ENCODE results near the gene NCAM2. TPM values are rescaled to one million over a fixed set of nuclear protein-coding genes. Genes with fewer than 3 reads are reported as not detected.

NCAM2 gene
- total RNA-seq, 1 donor from 2014 or later = 4.3 TPM

DNA sequence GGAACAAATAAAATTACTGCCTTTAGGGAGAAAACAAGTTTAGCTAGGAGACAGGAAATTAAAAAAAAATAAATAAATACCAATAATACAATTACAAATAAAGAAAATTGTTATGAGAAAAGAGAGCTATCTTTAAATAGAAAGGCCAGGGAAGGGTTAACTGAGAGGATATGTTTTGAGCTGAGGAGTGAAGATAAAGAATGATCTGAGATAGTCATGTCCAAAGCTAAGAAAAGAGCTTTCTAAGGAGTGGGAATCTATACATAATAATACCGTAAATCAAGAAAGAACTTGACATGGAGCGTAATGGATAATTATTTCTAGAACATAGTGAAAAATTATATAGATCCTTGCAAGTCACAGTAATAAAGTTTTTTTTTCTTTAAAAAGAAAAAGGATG lies 176.5 kb downstream of the NCAM2 start:
- TF ChIP-seq, protein P1, sequence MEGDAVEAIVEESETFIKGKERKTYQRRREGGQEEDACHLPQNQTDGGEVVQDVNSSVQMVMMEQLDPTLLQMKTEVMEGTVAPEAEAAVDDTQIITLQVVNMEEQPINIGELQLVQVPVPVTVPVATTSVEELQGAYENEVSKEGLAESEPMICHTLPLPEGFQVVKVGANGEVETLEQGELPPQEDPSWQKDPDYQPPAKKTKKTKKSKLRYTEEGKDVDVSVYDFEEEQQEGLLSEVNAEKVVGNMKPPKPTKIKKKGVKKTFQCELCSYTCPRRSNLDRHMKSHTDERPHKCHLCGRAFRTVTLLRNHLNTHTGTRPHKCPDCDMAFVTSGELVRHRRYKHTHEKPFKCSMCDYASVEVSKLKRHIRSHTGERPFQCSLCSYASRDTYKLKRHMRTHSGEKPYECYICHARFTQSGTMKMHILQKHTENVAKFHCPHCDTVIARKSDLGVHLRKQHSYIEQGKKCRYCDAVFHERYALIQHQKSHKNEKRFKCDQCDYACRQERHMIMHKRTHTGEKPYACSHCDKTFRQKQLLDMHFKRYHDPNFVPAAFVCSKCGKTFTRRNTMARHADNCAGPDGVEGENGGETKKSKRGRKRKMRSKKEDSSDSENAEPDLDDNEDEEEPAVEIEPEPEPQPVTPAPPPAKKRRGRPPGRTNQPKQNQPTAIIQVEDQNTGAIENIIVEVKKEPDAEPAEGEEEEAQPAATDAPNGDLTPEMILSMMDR (IDR thresholded peaks at IDR 0.05; ENCODE audit: partially characterized antibody, unreplicated experiment) = no peak
- Mint-ChIP-seq H3K4me3 (ENCODE audit: unreplicated experiment) (no peak overlapping the region), H3K36me3 (ENCODE audit: unreplicated experiment) (no peaks in the 10 kb centered on the region), H3K27me3 (ENCODE audit: unreplicated experiment) (no peaks in the 10 kb centered on the region), H3K9me3 (ENCODE audit: unreplicated experiment) (no peaks in the 10 kb centered on the region), H3K4me1 (ENCODE audit: low read depth, unreplicated experiment) (peaks cover 5% of the 10 kb centered on the region), H3K27ac (ENCODE audit: unreplicated experiment) (no peak overlapping the region)
- DNase-seq = no peak

DNA sequence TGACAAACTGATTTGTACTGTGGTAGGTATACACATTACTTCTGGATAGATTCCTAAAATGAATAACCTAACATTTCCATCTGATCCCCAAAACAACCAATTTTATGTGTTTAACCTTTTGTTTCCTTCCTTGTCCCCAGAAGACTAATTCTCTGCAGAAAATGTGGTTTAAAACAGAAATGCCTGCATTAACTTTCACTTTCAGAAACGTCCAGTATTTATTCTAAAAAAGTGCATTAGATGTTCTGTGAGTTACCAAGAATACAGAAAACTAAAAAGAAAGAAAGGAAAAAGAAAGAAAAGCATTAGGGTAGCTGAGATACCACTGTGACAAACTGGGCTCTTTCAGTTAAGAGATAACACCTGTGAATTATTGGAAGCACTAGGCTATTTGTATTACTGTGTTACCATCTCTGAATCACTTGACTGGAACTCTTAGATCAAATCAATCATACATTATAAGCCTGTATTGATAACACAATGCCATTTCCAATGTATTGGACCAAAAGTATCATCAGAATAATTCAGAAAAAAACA lies 177.7 kb downstream of the NCAM2 start:
- no peaks in the 10 kb centered on the region for H3K36me3 Mint-ChIP-seq (ENCODE audit: unreplicated experiment)
- H3K27ac Mint-ChIP-seq (ENCODE audit: unreplicated experiment) = no peak overlapping the region
- no peaks in the 10 kb centered on the region for H3K27me3 Mint-ChIP-seq (ENCODE audit: unreplicated experiment)
- H3K9me3 Mint-ChIP-seq (ENCODE audit: unreplicated experiment) = no peaks in the 10 kb centered on the region
- DNase-seq = no peak
- TF ChIP-seq, protein P1 (IDR thresholded peaks at IDR 0.05; ENCODE audit: partially characterized antibody, unreplicated experiment) = no peak
- H3K4me3 Mint-ChIP-seq (ENCODE audit: unreplicated experiment) = no peak overlapping the region
- H3K4me1 Mint-ChIP-seq (ENCODE audit: low read depth, unreplicated experiment) = peaks cover 5% of the 10 kb centered on the region

DNA sequence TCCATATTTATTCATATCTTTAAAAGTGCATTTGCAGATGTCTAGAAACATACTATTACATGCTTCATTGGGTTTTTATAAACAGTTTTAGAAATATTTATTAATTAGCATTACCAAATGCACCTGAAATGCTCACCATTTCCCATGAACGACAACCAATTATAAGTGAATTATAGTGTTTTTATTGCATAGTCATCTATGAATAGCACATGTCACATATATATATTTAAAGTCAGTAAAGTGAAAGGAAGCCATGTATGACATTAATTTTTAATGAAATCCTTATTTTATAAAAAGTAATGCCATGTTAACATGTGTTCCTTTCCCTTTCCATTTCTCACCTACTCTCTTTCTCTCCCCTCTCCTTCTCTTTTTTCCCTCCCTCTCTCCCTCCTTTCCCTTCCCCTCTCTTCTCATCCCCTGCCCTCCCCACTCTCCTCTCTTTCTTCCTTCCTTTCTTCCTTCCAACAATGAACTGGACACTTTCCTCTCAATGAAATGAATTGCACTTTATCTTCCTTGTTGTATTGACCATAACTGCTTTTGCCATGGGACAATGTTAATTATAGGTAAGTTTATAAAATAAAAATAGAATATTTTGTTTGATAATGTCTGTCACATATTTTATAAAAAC lies 179.3 kb downstream of the NCAM2 start:
- Mint-ChIP-seq H3K27ac (ENCODE audit: unreplicated experiment) (no peak overlapping the region), H3K27me3 (ENCODE audit: unreplicated experiment) (no peaks in the 10 kb centered on the region), H3K36me3 (ENCODE audit: unreplicated experiment) (no peaks in the 10 kb centered on the region), H3K4me1 (ENCODE audit: low read depth, unreplicated experiment) (peaks cover 5% of the 10 kb centered on the region), H3K4me3 (ENCODE audit: unreplicated experiment) (no peak overlapping the region), H3K9me3 (ENCODE audit: unreplicated experiment) (no peaks in the 10 kb centered on the region)
- DNase-seq = no peak
- TF ChIP-seq, protein P1 (IDR thresholded peaks at IDR 0.05; ENCODE audit: partially characterized antibody, unreplicated experiment) = no peak

DNA sequence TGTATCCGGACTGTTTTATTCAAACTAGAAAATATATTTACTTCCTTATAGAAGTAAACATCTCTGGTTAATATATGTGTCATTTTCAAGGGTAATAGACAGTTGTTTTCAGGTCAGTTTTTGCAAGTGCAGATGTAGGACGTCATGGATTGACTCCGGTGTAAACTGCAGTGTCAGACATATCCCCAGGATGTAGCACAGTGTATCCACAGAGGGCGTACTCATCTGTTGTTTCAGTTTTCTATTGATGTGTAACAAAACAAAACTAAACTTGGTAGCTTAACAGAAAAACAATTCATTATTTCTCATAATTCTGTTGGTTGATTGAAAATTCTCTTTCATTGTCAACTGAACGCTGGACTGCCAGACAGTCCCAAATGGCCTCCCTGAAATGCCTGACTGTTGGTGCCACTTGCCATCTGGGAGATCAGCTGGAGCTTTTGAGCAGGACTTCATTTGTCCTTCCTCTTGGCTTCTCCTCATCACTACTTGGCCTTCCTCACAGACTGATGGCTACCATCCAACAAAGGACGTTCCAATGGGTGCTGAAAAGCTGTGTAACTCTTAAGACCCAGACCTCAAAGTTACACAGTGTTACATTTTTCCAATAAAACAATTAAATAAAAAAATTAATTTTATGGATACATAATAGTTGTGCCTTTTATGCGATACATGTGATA lies 181.6 kb downstream of the NCAM2 start:
- TF ChIP-seq, protein P1 (IDR thresholded peaks at IDR 0.05; ENCODE audit: partially characterized antibody, unreplicated experiment) = no peak
- no peaks in the 10 kb centered on the region for H3K27me3 Mint-ChIP-seq (ENCODE audit: unreplicated experiment)
- no peak overlapping the region for H3K27ac Mint-ChIP-seq (ENCODE audit: unreplicated experiment)
- H3K4me3 Mint-ChIP-seq (ENCODE audit: unreplicated experiment) = no peak overlapping the region
- H3K36me3 Mint-ChIP-seq (ENCODE audit: unreplicated experiment) = no peaks in the 10 kb centered on the region
- H3K9me3 Mint-ChIP-seq (ENCODE audit: unreplicated experiment) = no peaks in the 10 kb centered on the region
- peaks cover 5% of the 10 kb centered on the region for H3K4me1 Mint-ChIP-seq (ENCODE audit: low read depth, unreplicated experiment)
- no peak for DNase-seq

All from glutamatergic neuron (in vitro differentiated cells).